Myocyte (in vitro differentiated cells): ENCODE results near the gene PODXL2. TPM values are rescaled to one million over a fixed set of nuclear protein-coding genes. Genes with fewer than 3 reads are reported as not detected.

ENCODE experiments used
- DNase-seq: peaks from one replicate; pipeline ENCODE4 v3.0.0-alpha.2; 2012; ENCODE audit warnings: low read depth
- microRNA-seq: library from miRNA; unstranded; fragments of <30 nt; microRNA quantifications from one replicate; pipeline ENCODE4, GENCODE V29; 2016
- total RNA-seq: library from RNA; depleted of rRNA; stranded (reverse); fragments of >200 nt; gene quantifications from 2 replicates; pipeline ENCODE4 v1.2.3, GENCODE V29; 2014

Gene PODXL2
- total RNA-seq, 1 donor from 2014 or later: 4.8 TPM

DNA sequence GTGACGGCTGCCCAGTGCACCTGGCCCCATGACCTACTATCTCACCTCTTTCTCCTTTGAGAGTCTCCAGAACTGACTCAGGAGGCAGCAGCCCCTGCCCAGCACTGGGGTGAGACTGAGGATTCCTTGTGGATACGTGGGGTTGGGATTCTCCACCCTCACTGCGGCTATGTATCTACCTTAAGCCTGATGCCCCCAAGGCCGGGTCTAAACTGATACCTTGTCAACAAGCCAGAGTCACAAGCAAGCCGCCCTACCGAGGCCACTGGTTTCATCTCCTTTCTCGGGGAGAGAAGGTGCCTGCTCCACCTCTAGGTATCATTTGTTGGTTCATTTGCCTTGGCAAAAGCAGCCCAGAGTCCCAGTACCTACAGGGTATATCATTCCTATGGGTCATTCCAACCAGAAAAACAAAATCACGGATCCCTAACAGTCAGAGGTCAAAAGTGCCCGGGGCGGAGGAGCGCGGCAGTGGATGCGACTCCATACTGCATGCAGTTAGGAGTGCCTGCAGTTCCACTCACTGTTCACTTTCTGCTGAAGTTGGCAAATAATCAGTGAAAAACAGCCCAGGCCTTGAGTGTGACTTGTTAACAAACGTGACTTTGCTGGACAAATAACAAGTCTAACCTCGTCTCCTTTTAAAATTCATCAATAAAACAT lies 91.3 kb downstream of the PODXL2 start:
- no peak for DNase-seq

DNA sequence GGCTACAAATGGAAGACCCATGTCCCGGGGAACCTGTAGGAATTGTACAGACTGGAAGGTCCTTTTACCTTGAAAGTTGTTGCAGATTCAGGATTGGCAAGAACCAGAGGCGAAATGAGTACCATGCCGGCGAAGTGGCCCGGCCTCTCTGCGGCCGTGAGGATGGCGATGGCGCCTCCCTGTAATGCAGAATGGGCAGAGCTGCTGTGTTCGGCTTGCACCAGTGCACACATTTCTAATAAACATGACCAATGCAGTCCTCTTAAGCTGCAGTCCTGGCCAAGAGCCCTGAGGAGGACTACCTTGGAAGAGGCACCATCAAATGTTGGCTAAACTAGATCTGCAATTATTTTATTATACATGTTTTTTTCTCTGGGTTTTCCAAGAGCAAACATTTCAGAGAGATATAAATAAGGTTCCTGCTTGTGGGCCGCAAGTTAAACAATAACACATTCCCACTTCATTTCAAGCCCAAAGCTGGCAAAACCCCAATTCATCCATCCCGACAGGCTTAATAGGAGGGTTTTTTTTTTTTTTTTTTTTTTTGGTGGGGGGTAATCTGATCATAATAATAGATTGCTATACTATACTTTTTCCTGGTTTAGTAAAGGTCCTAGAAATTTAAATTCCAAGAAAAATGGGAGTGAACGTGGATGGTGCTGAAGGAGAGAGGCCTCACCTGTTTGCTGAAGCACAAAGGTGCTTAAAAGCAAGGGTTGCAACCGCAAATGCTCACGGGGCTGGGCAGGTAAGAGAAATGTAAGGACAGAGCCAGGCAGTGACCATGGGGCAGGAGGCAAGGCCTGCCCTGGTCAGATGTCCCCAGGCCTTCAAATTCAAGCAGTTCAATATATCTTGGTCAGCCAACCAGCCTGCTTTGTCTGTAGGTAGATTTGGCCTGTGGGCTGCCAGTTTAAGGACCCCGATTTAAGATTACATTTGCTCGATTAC lies 92.3 kb downstream of the PODXL2 start:
- DNase-seq: no peak

DNA sequence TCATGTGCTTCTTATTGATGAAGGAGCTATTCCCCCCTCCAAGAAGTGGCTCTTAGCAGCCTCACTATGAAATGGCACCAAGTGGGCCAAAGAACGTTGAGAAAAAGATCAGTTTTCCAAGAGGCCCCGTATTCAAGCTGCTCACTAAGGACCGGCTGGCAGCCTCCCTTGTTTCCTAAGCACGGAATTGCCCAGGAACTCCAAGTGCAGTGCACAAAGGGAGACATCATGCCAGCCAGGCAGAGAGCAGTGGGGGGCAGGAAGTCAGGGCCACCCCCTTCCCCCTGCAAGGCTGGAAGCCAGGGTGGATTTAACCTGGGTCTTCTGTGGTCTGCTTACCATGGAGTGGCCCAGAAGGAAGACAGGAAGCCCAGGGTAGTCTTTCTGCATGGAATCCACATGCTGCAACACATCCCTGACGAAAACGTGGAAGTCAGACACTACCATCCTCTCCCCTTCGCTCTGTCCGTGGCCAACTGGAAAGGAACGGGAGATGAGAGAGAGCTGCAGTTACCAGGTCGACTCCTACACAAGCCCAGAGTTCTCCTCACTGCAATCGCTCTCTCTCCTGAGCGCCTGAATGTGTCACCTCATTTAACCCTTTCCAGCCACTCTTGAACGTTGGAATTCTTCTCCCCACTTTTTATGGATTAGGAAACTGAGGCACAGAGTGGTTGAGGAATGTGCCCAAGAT lies 93.3 kb downstream of the PODXL2 start:
- DNase-seq: no peak

Small RNA genes lying within 50 kb of the gene (microRNA-seq; reads per million reads assigned to microRNA genes)
- gene MIR7976: 0.97 reads per million

Other genes starting within 250 kb of the PODXL2 start
- gene TPRA1, start 38.5 kb upstream of the PODXL2 start, total RNA-seq: 41.6 and 49.1 TPM in 2 replicates
- gene MCM2, start 30.8 kb upstream of the PODXL2 start, total RNA-seq: 14.8 and 14.9 TPM in 2 replicates
- gene ABTB1, start 43.8 kb downstream of the PODXL2 start, total RNA-seq: 3.6 and 6.0 TPM in 2 replicates
- gene MGLL, start 193.3 kb downstream of the PODXL2 start, total RNA-seq: 102 and 107 TPM in 2 replicates